ENCODE results near the gene VMAC. TPM values are rescaled to one million over a fixed set of nuclear protein-coding genes. Genes with fewer than 3 reads are reported as not detected.
"Not testable (repeated sequence)": the region's sequence is repeated elsewhere in the genome, so short reads cannot be mapped to it uniquely, and the experiment has no call there.

VMAC gene
- total RNA-seq, 1 experiment from 2014 or later = 7.0 TPM

GRCh38 chr19:5867201-5868136 is 37.2 kb upstream of the VMAC start:
- Mint-ChIP-seq H3K36me3 (ENCODE audit: insufficient read depth, unreplicated experiment) (peaks cover 5% of the 10 kb centered on the region), H3K4me1 (ENCODE audit: insufficient read depth, unreplicated experiment) (no peaks in the 10 kb centered on the region), H3K9me3 (ENCODE audit: unreplicated experiment) (no peaks in the 10 kb centered on the region), H3K4me3 (ENCODE audit: unreplicated experiment) (no peak overlapping the region), H3K27me3 (ENCODE audit: insufficient read depth, unreplicated experiment) (peaks cover 9% of the 10 kb centered on the region), H3K27ac (ENCODE audit: low read depth, unreplicated experiment) (no peak overlapping the region)
- CTCF ChIA-PET = interaction anchor here (1.1 kb wide), 1 partner anchor 33 kb away, joined by 3 read pairs; no protein-coding TSS in a partner anchor
- no peak for TF ChIP-seq CTCF (IDR thresholded peaks at IDR 0.05; ENCODE audit: unreplicated experiment)
- POLR2A ChIA-PET = no interaction called here
- no TSS peak for BruUV-seq (replicated peaks)
- intact Hi-C loops (cut with micrococcal nuclease) = no loop called here
- no peak for DNase-seq (ENCODE audit: unreplicated experiment)

GRCh38 chr19:5870986-5871394 is 33.7 kb upstream of the VMAC start:
- H3K36me3 Mint-ChIP-seq (ENCODE audit: insufficient read depth, unreplicated experiment) = peaks cover 5% of the 10 kb centered on the region
- no TSS peak for BruUV-seq (replicated peaks)
- no peaks in the 10 kb centered on the region for H3K4me1 Mint-ChIP-seq (ENCODE audit: insufficient read depth, unreplicated experiment)
- ChIA-PET POLR2A (interaction anchor here (0.6 to 0.9 kb wide), 2 partner anchors 43 to 143 kb away, joined by 3 to 4 read pairs; no protein-coding TSS in a partner anchor), CTCF (interaction anchor here (0.9 kb wide), 1 partner anchor 29 kb away, joined by 3 read pairs; no protein-coding TSS in a partner anchor)
- no peak for DNase-seq (ENCODE audit: unreplicated experiment)
- TF ChIP-seq CTCF (IDR thresholded peaks at IDR 0.05; ENCODE audit: unreplicated experiment) = no peak
- H3K27me3 Mint-ChIP-seq (ENCODE audit: insufficient read depth, unreplicated experiment) = peaks cover 9% of the 10 kb centered on the region
- H3K9me3 Mint-ChIP-seq (ENCODE audit: unreplicated experiment) = no peaks in the 10 kb centered on the region
- intact Hi-C loops (cut with micrococcal nuclease) = no loop called here
- H3K27ac Mint-ChIP-seq (ENCODE audit: low read depth, unreplicated experiment) = no peak overlapping the region
- H3K4me3 Mint-ChIP-seq (ENCODE audit: unreplicated experiment) = no peak overlapping the region

- H3K36me3 Mint-ChIP-seq (ENCODE audit: insufficient read depth, unreplicated experiment) = peaks cover 5% of the 10 kb centered on the region
- H3K4me1 Mint-ChIP-seq (ENCODE audit: insufficient read depth, unreplicated experiment) = no peaks in the 10 kb centered on the region
- H3K4me3 Mint-ChIP-seq (ENCODE audit: unreplicated experiment) = no peak overlapping the region
- no peak for TF ChIP-seq CTCF (IDR thresholded peaks at IDR 0.05; ENCODE audit: unreplicated experiment)
- no peak for DNase-seq (ENCODE audit: unreplicated experiment)
- no peaks in the 10 kb centered on the region for H3K9me3 Mint-ChIP-seq (ENCODE audit: unreplicated experiment)
- intact Hi-C loops (cut with micrococcal nuclease) = no loop called here
- no peak overlapping the region for H3K27ac Mint-ChIP-seq (ENCODE audit: low read depth, unreplicated experiment)
- no TSS peak for BruUV-seq (replicated peaks)
- ChIA-PET POLR2A (interaction anchor here (1.6 kb wide), 1 partner anchor 30 kb away, joined by 3 read pairs; no protein-coding TSS in a partner anchor), CTCF (interaction anchor here (2.8 kb wide), 1 partner anchor 70 kb away, joined by 8 read pairs; no protein-coding TSS in a partner anchor)
- H3K27me3 Mint-ChIP-seq (ENCODE audit: insufficient read depth, unreplicated experiment) = no peaks in the 10 kb centered on the region
These were observed 31.0 kb upstream of the VMAC start for GRCh38 chr19:5873617-5874199.

GRCh38 chr19:5874496-5874895 is 30.2 kb upstream of the VMAC start:
- H3K9me3 Mint-ChIP-seq (ENCODE audit: unreplicated experiment); intact Hi-C loops (cut with micrococcal nuclease); H3K27ac Mint-ChIP-seq (ENCODE audit: low read depth, unreplicated experiment); BruUV-seq (replicated peaks); H3K4me1 Mint-ChIP-seq (ENCODE audit: insufficient read depth, unreplicated experiment); H3K27me3 Mint-ChIP-seq (ENCODE audit: insufficient read depth, unreplicated experiment); H3K36me3 Mint-ChIP-seq (ENCODE audit: insufficient read depth, unreplicated experiment); H3K4me3 Mint-ChIP-seq (ENCODE audit: unreplicated experiment): not testable (repeated sequence)
- ChIA-PET POLR2A (interaction anchor here (1.0 to 1.6 kb wide), 2 partner anchors 10 to 30 kb away, joined by 3 read pairs; no protein-coding TSS in a partner anchor), CTCF (interaction anchor here (0.6 to 2.8 kb wide), 3 partner anchors 31 to 351 kb away, joined by 3 to 8 read pairs (median 4); no protein-coding TSS in a partner anchor)
- peak; percentile 66 for DNase-seq (ENCODE audit: unreplicated experiment)

Data from MCF 10A (cell line).